DOHH2 (cell line): ENCODE measurements around the gene ASAP2.

Source experiments
- H3F3A ChIP-seq: fragments of 200-600 bp; sonication (generic), shearing (Covaris generic); 2 replicates; pipeline ENCODE4 v1.6.0; 2016; ENCODE audit warnings: antibody characterized with exemption, mild to moderate bottlenecking; ENCODE audit not compliant: control insufficient read depth, insufficient read depth
- H3K27ac ChIP-seq: fragments of 200-600 bp; sonication (generic); 2 replicates; pipeline ENCODE4 v1.5.1; 2014; ENCODE audit warnings: low read depth, mild to moderate bottlenecking, low read length, moderate library complexity
- H3K27me3 ChIP-seq: fragments of 200-600 bp; sonication (generic); 2 replicates; pipeline ENCODE4 v1.6.1; 2014; ENCODE audit warnings: mild to moderate bottlenecking, low read length, mixed read lengths; ENCODE audit not compliant: control insufficient read depth
- H3K36me3 ChIP-seq: fragments of 200-600 bp; sonication (generic); 2 replicates; pipeline ENCODE4 v1.6.1; 2014; ENCODE audit warnings: mild to moderate bottlenecking, low read length, moderate library complexity, mixed read lengths; ENCODE audit not compliant: control insufficient read depth
- H3K4me1 ChIP-seq: fragments of 200-600 bp; sonication (generic); 2 replicates; pipeline ENCODE4 v1.6.1; 2014; ENCODE audit warnings: mild to moderate bottlenecking, low read length, mixed read lengths; ENCODE audit not compliant: control insufficient read depth
- H3K4me2 ChIP-seq: fragments of 200-600 bp; sonication (generic); 2 replicates; pipeline ENCODE4 v1.6.0; 2014; ENCODE audit warnings: mild to moderate bottlenecking, low read length, moderate library complexity
- H3K4me3 ChIP-seq: fragments of 200-600 bp; sonication (generic); 2 replicates; pipeline ENCODE4 v1.5.1; 2014; ENCODE audit warnings: mild to moderate bottlenecking, low read length, mixed read lengths
- H3K79me2 ChIP-seq: fragments of 200-600 bp; sonication (generic); 2 replicates; pipeline ENCODE4 v1.6.1; 2014; ENCODE audit warnings: mild to moderate bottlenecking, low read length, mixed read lengths; ENCODE audit not compliant: control insufficient read depth
- H3K9me2 ChIP-seq: fragments of 200-600 bp; sonication (generic); replicated peaks from 2 replicates; pipeline ENCODE4 v1.6.1; 2014; ENCODE audit warnings: mild to moderate bottlenecking, low read length, mixed read lengths; ENCODE audit not compliant: control insufficient read depth
- H3K9me3 ChIP-seq: fragments of 200-600 bp; sonication (generic); 2 replicates; pipeline ENCODE4 v1.6.1; 2014; ENCODE audit warnings: antibody characterized with exemption, low read length, mixed read lengths; ENCODE audit not compliant: control insufficient read depth, insufficient read depth
- H4K20me1 ChIP-seq: fragments of 200-600 bp; sonication (generic); 2 replicates; pipeline ENCODE4 v1.6.0; 2014; ENCODE audit warnings: low read depth, mild to moderate bottlenecking, antibody characterized with exemption, low read length, moderate library complexity; ENCODE audit not compliant: control insufficient read depth, insufficient read depth
- EZH2phosphoT487 ChIP-seq: fragments of 200-600 bp; sonication (generic); IDR thresholded peaks from 2 replicates; pipeline ENCODE4 v1.6.1; 2017; ENCODE audit warnings: borderline replicate concordance, mild to moderate bottlenecking, antibody characterized with exemption, low read length, moderate library complexity, mixed read lengths
- TF ChIP-seq, protein P1 (sequence below): fragments of 200-600 bp; sonication (generic); IDR thresholded peaks from one replicate; pipeline ENCODE4 v1.5.1; 2014; ENCODE audit warnings: antibody characterized with exemption, mild to moderate bottlenecking, low read depth, low read length; ENCODE audit not compliant: poor library complexity, severe bottlenecking

Gene ASAP2

DNA sequence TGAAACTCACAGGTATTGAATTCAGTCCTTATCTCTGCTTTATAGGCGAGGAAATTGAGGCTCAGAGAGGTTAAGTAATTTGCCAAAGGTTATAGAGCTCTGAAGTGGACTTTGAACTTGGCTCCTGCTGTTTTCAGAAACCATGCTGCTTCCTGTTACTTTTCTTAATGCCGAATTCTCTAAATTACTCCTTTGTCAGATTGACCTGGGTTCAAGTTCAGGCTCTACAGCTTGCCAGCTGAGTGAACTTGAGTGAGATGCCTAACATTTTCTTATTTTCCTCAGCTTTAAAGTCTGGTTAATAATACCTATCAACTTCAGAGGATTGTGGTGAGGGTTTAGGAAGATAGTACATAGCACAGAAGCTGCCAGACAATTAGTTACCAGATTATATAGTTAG is 3.4 kb downstream of the ASAP2 start:
- Histone ChIP-seq H3K36me3 (no peaks in the 10 kb centered on the region), H3F3A (no peaks in the 10 kb centered on the region), H3K27ac (no peak overlapping the region), H3K4me1 (no peaks in the 10 kb centered on the region), H4K20me1 (no peaks in the 10 kb centered on the region), H3K27me3 (peaks cover 35% of the 10 kb centered on the region), H3K4me2 (no peak overlapping the region), H3K79me2 (no peaks in the 10 kb centered on the region), H3K9me3 (no peaks in the 10 kb centered on the region), H3K4me3 (no peak overlapping the region), H3K9me2 (no peaks in the 10 kb centered on the region)
- no peak for TF ChIP-seq EZH2phosphoT487
- TF ChIP-seq, protein P1, sequence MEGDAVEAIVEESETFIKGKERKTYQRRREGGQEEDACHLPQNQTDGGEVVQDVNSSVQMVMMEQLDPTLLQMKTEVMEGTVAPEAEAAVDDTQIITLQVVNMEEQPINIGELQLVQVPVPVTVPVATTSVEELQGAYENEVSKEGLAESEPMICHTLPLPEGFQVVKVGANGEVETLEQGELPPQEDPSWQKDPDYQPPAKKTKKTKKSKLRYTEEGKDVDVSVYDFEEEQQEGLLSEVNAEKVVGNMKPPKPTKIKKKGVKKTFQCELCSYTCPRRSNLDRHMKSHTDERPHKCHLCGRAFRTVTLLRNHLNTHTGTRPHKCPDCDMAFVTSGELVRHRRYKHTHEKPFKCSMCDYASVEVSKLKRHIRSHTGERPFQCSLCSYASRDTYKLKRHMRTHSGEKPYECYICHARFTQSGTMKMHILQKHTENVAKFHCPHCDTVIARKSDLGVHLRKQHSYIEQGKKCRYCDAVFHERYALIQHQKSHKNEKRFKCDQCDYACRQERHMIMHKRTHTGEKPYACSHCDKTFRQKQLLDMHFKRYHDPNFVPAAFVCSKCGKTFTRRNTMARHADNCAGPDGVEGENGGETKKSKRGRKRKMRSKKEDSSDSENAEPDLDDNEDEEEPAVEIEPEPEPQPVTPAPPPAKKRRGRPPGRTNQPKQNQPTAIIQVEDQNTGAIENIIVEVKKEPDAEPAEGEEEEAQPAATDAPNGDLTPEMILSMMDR: no peak

DNA sequence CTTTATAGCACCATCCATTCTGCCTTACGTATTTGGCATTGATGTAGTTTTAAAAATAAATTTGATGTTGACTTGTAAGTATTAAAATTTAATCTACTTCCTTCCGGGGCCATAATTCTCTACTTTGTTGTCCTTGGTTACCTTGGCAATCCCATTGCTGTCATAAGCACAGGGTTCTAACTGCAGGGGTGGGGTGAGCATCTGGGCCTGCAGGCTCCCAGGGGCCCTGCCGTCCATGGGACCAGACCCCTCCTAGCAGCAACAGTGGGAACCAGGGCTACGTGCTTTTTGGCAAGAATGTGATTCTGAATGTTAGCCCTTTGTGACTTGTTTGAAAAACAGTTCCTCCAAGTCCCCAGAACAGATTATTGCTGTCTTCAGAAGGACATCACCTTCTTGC is 4.9 kb downstream of the ASAP2 start:
- H4K20me1 ChIP-seq: no peaks in the 10 kb centered on the region
- peaks cover 22% of the 10 kb centered on the region for H3K27me3 ChIP-seq
- TF ChIP-seq, protein P1: no peak
- no peak for TF ChIP-seq EZH2phosphoT487

DNA sequence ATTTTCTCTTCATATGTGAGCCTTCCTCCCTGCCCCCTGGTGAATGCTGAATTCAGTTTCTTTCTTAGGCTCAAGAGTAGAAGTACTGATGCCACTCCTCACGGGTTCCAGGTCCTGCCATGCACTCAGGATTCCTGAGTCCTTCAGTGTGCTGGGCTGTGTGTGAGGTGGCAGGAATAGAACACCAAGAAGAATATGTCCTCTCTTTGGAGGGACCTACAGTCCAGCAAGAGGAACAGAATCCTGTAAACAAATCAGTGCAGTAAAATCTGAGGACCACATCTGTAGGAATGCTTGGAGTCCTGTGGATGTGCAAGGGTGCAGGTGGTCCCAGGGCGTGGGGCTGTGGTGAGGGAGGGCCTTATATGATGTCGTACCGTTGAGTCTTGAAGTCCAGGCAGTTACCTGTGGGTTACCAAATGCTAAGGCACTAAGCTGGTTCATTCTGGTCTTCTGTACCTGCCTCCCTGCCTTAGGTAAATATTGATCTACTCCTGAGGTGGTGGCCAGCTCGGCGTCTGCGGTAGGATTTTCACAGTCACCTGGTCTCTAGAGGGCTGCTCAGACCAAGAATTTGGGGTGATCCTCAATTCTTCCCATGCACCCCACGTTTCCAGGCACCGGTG is 5.5 kb downstream of the ASAP2 start:
- Histone ChIP-seq H3K4me2 (no peak overlapping the region), H3F3A (no peaks in the 10 kb centered on the region), H3K9me2 (no peaks in the 10 kb centered on the region), H3K9me3 (no peaks in the 10 kb centered on the region), H3K27me3 (peaks cover 21% of the 10 kb centered on the region), H3K4me3 (no peak overlapping the region), H3K4me1 (no peaks in the 10 kb centered on the region), H3K36me3 (no peaks in the 10 kb centered on the region), H3K27ac (no peak overlapping the region), H3K79me2 (no peaks in the 10 kb centered on the region), H4K20me1 (no peaks in the 10 kb centered on the region)
- TF ChIP-seq EZH2phosphoT487: no peak
- TF ChIP-seq, protein P1: no peak

More for the DNA sequence above, 4.9 kb downstream of the ASAP2 start:
- no peak overlapping the region for H3K4me2 ChIP-seq
- H3K9me2 ChIP-seq: no peaks in the 10 kb centered on the region
- no peaks in the 10 kb centered on the region for H3K79me2 ChIP-seq
- no peak overlapping the region for H3K27ac ChIP-seq
- H3K4me1 ChIP-seq: no peaks in the 10 kb centered on the region
- no peaks in the 10 kb centered on the region for H3F3A ChIP-seq
- no peaks in the 10 kb centered on the region for H3K36me3 ChIP-seq
- H3K4me3 ChIP-seq: no peak overlapping the region
- no peaks in the 10 kb centered on the region for H3K9me3 ChIP-seq
